HCT116 (cell line): ENCODE data around the gene VRK3. TPM values are rescaled to one million over a fixed set of nuclear protein-coding genes. Genes with fewer than 3 reads are reported as not detected.
"Not testable (repeated sequence)": the region's sequence is repeated elsewhere in the genome, so short reads cannot be mapped to it uniquely, and the experiment has no call there.

Source experiments
- ATAC-seq: fragments of 200-7000 bp; cut with Tn5 transposase; 2 replicates; pipeline ENCODE4 v1.9.1; 2020; ENCODE audit warnings: mild to moderate bottlenecking, moderate library complexity
- BruUV-seq: library from RNA; stranded (reverse); fragments of 400-500 nt; replicated peaks from 2 replicates; lab custom pipeline; 2021; lab: Mats Ljungman, UMichigan
- CTCF ChIA-PET: fragments of 300-600 bp; sonication (Branson Sonifier 250); formaldehyde crosslinking; loops from one replicate; lab custom pipeline; 2021; ENCODE audit warnings: antibody characterized with exemption; lab: Charles Lee
- POLR2A ChIA-PET: fragments of 300-600, 350-600 bp; sonication (Branson Sonifier 250); formaldehyde crosslinking; loops from one replicate; lab custom pipeline; 2021; ENCODE audit warnings: antibody characterized with exemption; lab: Charles Lee
- RAD21 ChIA-PET, 2 experiments: fragments of 300-600 bp; sonication (Branson Sonifier 250); formaldehyde crosslinking; loops; one replicate each; lab custom pipeline; 2023; ENCODE audit warnings: low total read pairs in 2 of 2; ENCODE audit not compliant: uncharacterized antibody in 2 of 2, unreplicated experiment in 2 of 2, low non-redundant PET in 1 of 2; lab: Charles Lee
- DNase-seq: peaks from one replicate; pipeline ENCODE4 v3.0.0-alpha.2; 2010; ENCODE audit warnings: low read depth, low spot score
- H2AFZ ChIP-seq: fragments of 200-600 bp; shearing (Covaris generic), sonication (generic); 2 replicates; pipeline ENCODE4 v1.6.1; 2017; ENCODE audit warnings: low read depth, mixed run types, mixed read lengths, antibody characterized with exemption, low read length; ENCODE audit not compliant: poor library complexity, severe bottlenecking
- H3K27ac ChIP-seq: 2 replicates; pipeline ENCODE4 v1.5.1; 2012; ENCODE audit warnings: low read depth, low read length
- H3K27me3 ChIP-seq: fragments of 200-600 bp; sonication (generic); 2 replicates; pipeline ENCODE4 v1.6.1; 2016; ENCODE audit warnings: mixed run types, low read length, mixed read lengths; ENCODE audit not compliant: insufficient read depth
- H3K36me3 ChIP-seq, 2 experiments: fragments of 200-500 bp in 1 of 2; fragments of 200-600 bp in 1 of 2; sonication (Bioruptor generic) in 1 of 2; sonication (generic) in 1 of 2; 2 replicates each; pipeline versions ENCODE4 v1.5.1 to v1.6.1; 2014 to 2016; ENCODE audit warnings: low read length in 2 of 2, inconsistent platforms in 1 of 2, mixed read lengths in 1 of 2, mixed run types in 1 of 2; ENCODE audit not compliant: insufficient read depth in 2 of 2, control insufficient read depth in 1 of 2
- H3K4me1 ChIP-seq, 2 experiments: fragments of 200-600 bp in 1 of 2; sonication (generic) in 1 of 2; 2 replicates each; pipeline versions ENCODE4 v1.5.1 to v1.6.1; 2012 to 2017; ENCODE audit warnings: low read length in 2 of 2, inconsistent platforms in 1 of 2, mild to moderate bottlenecking in 1 of 2, mixed read lengths in 1 of 2, mixed run types in 1 of 2, moderate library complexity in 1 of 2; ENCODE audit not compliant: insufficient read depth in 2 of 2, control insufficient read depth in 1 of 2
- H3K4me2 ChIP-seq: fragments of 200-600 bp; sonication (generic); 2 replicates; pipeline ENCODE4 v1.6.1; 2017; ENCODE audit warnings: mixed run types, low read length, mixed read lengths
- H3K4me3 ChIP-seq, 2 experiments: fragments of 200-600 bp in 1 of 2; sonication (generic) in 1 of 2; replicated peaks in 1 of 2; 2 replicates each; pipeline ENCODE4 v1.5.1; 2011 to 2016; ENCODE audit warnings: low read length in 2 of 2, control low read depth in 1 of 2, low read depth in 1 of 2, mild to moderate bottlenecking in 1 of 2, mixed read lengths in 1 of 2, mixed run types in 1 of 2
- H3K79me2 ChIP-seq: fragments of 200-600 bp; sonication (generic); 2 replicates; pipeline ENCODE4 v1.6.1; 2017; ENCODE audit warnings: mild to moderate bottlenecking, mixed run types, low read length, moderate library complexity, mixed read lengths; ENCODE audit not compliant: insufficient read depth
- H3K9ac ChIP-seq: fragments of 200-600 bp; sonication (generic); 2 replicates; pipeline ENCODE4 v1.6.1; 2016; ENCODE audit warnings: low read length, mixed read lengths
- H3K9me2 ChIP-seq: fragments of 200-600 bp; sonication (generic), shearing (Covaris generic); 2 replicates; pipeline ENCODE4 v1.6.1; 2017; ENCODE audit warnings: mixed run types, mild to moderate bottlenecking, moderate library complexity; ENCODE audit not compliant: insufficient read depth
- H3K9me3 ChIP-seq, 2 experiments: fragments of 200-500 bp in 1 of 2; fragments of 200-600 bp in 1 of 2; sonication (Bioruptor generic) in 1 of 2; sonication (generic) in 1 of 2; 2 replicates each; pipeline ENCODE4 v1.6.1; 2014 to 2017; ENCODE audit warnings: low read length in 2 of 2, mixed read lengths in 2 of 2, inconsistent platforms in 1 of 2, low read depth in 1 of 2, mild to moderate bottlenecking in 1 of 2, mixed run types in 1 of 2, moderate library complexity in 1 of 2; ENCODE audit not compliant: control insufficient read depth in 1 of 2, insufficient read depth in 1 of 2
- H4K20me1 ChIP-seq: fragments of 200-600 bp; sonication (generic), shearing (Covaris generic); 2 replicates; pipeline ENCODE4 v1.6.1; 2017; ENCODE audit warnings: mixed run types, mild to moderate bottlenecking, moderate library complexity; ENCODE audit not compliant: insufficient read depth
- CEBPB ChIP-seq: IDR thresholded peaks from 2 replicates; pipeline ENCODE4 v1.6.1; 2012; ENCODE audit warnings: low read depth
- POLR2AphosphoS5 ChIP-seq: IDR thresholded peaks from 2 replicates; pipeline ENCODE4 v1.6.1; 2011; ENCODE audit warnings: mild to moderate bottlenecking, low read depth, low read length, moderate library complexity
- RAD21 ChIP-seq: IDR thresholded peaks from 2 replicates; pipeline ENCODE4 v1.6.1; 2012; ENCODE audit warnings: low read depth, mild to moderate bottlenecking
- SP1 ChIP-seq: IDR thresholded peaks from 2 replicates; pipeline ENCODE4 v1.6.1; 2012; ENCODE audit warnings: low read depth
- ZNF274 ChIP-seq: fragments of 200-500 bp; sonication (Bioruptor generic); IDR thresholded peaks from 2 replicates; pipeline ENCODE4 v1.6.1; 2014; ENCODE audit warnings: mild to moderate bottlenecking, low read depth, low read length, inconsistent platforms
- intact Hi-C: fragments of 100-400 bp; cut with micrococcal nuclease; formaldehyde crosslinking; loops from 2 replicates; pipeline ENCODE4 v1.10.0; 2022
- total RNA-seq: library from RNA; stranded (reverse); gene quantifications from one replicate; pipeline ENCODE4 v1.2.1, GENCODE V29; 2021; ENCODE audit not compliant: unreplicated experiment

Gene VRK3
- total RNA-seq, 1 experiment from 2014 or later = 44.0 TPM

DNA sequence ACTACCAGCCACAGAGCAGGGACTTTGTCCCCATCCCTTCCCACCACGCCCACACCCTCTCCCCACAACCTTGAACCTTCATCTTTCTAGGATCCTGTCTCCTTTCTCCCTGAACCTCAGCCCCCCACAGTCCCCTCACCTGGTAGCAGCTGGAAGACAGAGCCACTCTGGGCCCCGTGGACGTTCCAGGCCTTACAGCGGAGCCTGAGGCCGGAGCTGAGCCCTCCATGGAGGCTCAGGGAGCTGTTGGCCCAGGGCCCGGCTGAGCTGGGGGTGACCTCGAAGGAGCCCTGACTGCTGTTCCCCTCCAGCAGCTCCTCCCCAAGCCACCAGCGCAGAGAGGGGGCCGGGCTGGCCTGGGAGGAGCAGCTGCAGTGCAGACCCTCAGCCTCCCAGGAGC, 67.0 kb downstream of the VRK3 start:
- H3K79me2 ChIP-seq, H3K4me1 ChIP-seq, H3K9me2 ChIP-seq, H3K9me3 ChIP-seq, H3K27ac ChIP-seq, BruUV-seq, H4K20me1 ChIP-seq, DNase-seq, intact Hi-C loops, RAD21 ChIA-PET, H2AFZ ChIP-seq, H3K27me3 ChIP-seq, H3K4me3 ChIP-seq, H3K36me3 ChIP-seq, ATAC-seq, CTCF ChIA-PET, H3K4me2 ChIP-seq, H3K9ac ChIP-seq: not testable (repeated sequence)
- POLR2A ChIA-PET = interaction anchor here (0.6 kb wide), 1 partner anchor 51 kb away, joined by 4 read pairs; no protein-coding TSS in a partner anchor

DNA sequence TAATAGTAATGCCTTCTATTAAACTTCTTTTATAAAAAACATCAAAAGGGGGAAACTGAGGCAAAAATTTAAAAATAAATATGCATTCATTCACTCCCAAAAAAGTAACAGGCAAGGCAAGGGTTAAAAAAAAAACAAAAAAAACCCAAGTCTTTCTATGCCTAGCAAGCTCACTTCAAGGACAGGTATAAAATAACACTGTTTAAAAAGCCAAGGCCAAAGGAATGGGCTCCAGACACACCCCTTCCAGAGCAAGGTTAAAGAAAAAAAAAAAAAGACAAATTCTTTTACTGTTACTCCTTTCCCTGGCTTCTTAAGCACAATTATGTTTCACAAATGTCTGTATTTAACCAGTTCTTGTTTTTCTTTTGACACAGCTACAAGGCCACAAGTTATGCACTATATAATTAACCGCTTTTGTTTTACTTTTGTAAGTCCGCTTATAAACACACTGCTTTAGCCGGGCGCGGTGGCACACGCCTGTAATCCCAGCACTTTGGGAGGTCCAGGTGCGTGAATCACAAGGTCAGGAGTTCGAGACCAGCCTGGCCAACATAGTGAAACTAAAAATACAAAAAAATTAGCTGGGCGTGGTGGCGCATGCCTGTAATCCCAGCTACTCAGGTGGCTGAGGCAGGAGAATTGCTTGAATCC, 67.8 kb downstream of the VRK3 start:
- TF ChIP-seq POLR2AphosphoS5 (no peak), RAD21 (no peak), CEBPB (no peak), SP1 (no peak), ZNF274 (no peak)
- intact Hi-C loops = no loop called here
- BruUV-seq = no TSS peak
- H3K27me3 ChIP-seq = no peaks in the 10 kb centered on the region
- no peak overlapping the region for H3K9ac ChIP-seq
- ChIA-PET RAD21 (no interaction called here), CTCF (no interaction called here), POLR2A (no interaction called here)
- no peak overlapping the region for H2AFZ ChIP-seq
- H3K27ac ChIP-seq = no peak overlapping the region
- DNase-seq (no peak), ATAC-seq (no peak)
- no peaks in the 10 kb centered on the region for H3K36me3 ChIP-seq
- H3K9me2 ChIP-seq = no peaks in the 10 kb centered on the region
- no peak overlapping the region for H3K4me3 ChIP-seq
- H3K79me2 ChIP-seq = no peaks in the 10 kb centered on the region
- no peak overlapping the region for H3K4me2 ChIP-seq
- H3K4me1 ChIP-seq = 0 out of 4 replicates have a peak, but pooled peaks cover 0 to 7% of the 10 kb centered on the region in 2 experiments
- H3K9me3 ChIP-seq = no peaks in the 10 kb centered on the region
- no peaks in the 10 kb centered on the region for H4K20me1 ChIP-seq
